GM18499 (cell line): ENCODE results near the gene CKAP2L.

ENCODE experiments used
- ATAC-seq: cut with Tn5 transposase; IDR thresholded peaks from one replicate; pipeline ENCODE4 v1.9.1; 2021; ENCODE audit warnings: moderate number of reproducible peaks; ENCODE audit not compliant: insufficient read depth, unreplicated experiment

CKAP2L gene

DNA sequence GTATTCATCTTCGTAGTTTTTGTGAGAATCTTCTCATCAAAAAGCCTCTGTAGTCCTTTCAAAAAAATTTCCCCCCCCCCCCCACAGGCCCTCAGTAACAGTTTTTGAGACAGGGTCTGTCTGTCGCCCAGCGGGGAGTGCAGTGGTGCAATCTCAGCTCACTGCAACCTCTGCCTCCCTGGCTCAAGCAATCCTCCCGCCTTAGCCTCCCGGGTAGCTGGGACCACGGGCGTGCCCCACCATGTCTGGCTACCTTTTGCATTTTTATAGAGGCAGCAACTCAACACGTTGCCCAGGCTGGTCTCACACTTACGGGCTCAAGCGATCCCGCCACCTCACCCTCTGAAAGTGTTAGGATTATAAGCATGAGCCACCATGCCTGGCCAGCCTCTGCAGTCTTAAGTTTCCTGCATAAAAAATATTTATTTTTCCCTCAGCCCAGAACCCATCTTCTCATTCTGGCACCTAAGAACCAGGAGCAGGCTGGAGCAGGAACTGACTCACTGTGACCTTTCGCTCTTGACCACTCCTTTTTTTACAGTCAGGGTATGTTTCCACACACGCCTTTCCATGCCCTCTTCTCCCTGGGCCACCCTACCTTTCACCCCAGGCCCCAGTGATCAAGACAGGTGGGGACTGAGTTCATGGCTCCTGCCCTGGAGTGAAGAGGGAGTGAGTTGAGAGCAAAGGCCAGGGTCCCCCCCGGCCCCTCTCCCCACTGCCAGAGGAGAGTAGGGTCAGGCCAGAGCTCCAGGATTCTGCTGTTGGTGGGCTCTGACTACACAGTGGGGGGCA, 76.1 kb downstream of the CKAP2L start:
- ATAC-seq, result no peak

DNA sequence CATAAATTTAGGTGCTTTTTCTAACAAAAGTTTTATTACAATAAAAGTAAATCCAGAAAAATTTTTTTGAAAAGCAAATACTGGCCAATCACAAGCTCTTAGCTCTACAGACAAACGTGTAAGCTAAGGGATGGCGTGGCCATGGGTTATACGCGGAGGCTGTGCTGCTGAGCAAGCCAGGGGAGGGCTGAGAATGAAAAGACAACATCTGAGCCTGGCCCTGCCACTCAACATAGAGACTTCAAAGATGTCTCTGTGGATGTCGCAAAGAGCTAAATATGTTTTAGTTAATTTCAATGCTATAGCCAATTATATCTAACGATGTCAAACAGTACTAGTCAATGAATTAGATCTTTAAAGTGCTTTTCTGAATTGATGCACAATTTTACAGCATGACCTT, 76.9 kb downstream of the CKAP2L start:
- ATAC-seq, result no peak
